Subcutaneous adipose tissue (tissue), 4 donors: ENCODE measurements around the gene ABCG1. TPM values are rescaled to one million over a fixed set of nuclear protein-coding genes. Genes with fewer than 3 reads are reported as not detected.

ENCODE experiments used
- CTCF ChIP-seq: fragments of 450-650 bp; IDR thresholded peaks from one replicate; pipeline ENCODE4 v1.5.1; 2016; ENCODE audit warnings: low read depth, mild to moderate bottlenecking, control low read depth, antibody characterized with exemption, moderate library complexity
- total RNA-seq, 4 donors: library from RNA; depleted of rRNA; stranded (reverse); fragments of >200 nt; gene quantifications; one replicate each; pipeline ENCODE4 v1.1.0, GENCODE V29; 2016

Gene ABCG1
- total RNA-seq, 4 donors from 2014 or later, result 8.6 to 34.7 (median 15.8) TPM

- no peak for TF ChIP-seq CTCF
These were observed 113.8 kb downstream of the ABCG1 start for GRCh38 chr21:42332557-42333317.

- no peak for TF ChIP-seq CTCF
These were observed 117.1 kb downstream of the ABCG1 start for GRCh38 chr21:42336054-42336453.

GRCh38 chr21:42337276-42337675 is 118.3 kb downstream of the ABCG1 start:
- no peak for TF ChIP-seq CTCF

GRCh38 chr21:42337830-42338728 is 119.1 kb downstream of the ABCG1 start:
- no peak for TF ChIP-seq CTCF

GRCh38 chr21:42338729-42339715 is 120.1 kb downstream of the ABCG1 start:
- no peak for TF ChIP-seq CTCF

- TF ChIP-seq CTCF, result no peak
These were observed 121.5 kb downstream of the ABCG1 start for GRCh38 chr21:42340187-42341050.
